RCC 7860 (cell line): ENCODE results near the gene TRIM4.
"Not testable (repeated sequence)": the region's sequence is repeated elsewhere in the genome, so short reads cannot be mapped to it uniquely, and the experiment has no call there.

Experiments used
- DNase-seq: peaks from one replicate; pipeline ENCODE4 v3.0.0-alpha.2; 2015; ENCODE audit warnings: low spot score
- FAIRE-seq: peaks from 2 replicates; lab custom pipeline; 2012; peaks lifted over from hg19 to GRCh38; lab: Jason Lieb, UNC

The TRIM4 gene

GRCh38 chr7:99920149-99920548 lies 819 bp upstream of the TRIM4 start:
- no peak for DNase-seq
- no peak for FAIRE-seq

GRCh38 chr7:99919814-99920112 lies 433 bp upstream of the TRIM4 start:
- FAIRE-seq (no peak), DNase-seq (no peak)

DNA sequence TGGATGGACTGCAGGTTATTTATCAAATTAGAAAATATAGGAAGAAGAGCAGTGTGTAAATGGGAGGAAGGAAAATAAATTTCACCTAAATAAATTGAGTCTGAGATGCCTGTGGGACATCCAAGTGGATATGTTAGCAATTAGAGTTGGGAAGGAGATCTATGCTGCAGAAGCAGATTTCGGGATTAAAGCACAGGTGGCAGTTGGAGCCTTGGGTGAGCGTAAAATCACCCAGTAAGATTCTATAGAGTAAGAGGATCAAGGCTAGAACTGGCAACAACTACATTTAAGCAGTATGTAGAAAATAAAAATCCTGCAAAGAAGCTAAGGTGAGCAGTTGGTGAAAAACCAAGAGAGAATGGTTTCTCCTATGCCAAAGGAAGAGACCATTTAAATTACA lies 8.4 kb downstream of the TRIM4 start:
- no peak for FAIRE-seq

GRCh38 chr7:99901581-99901980 lies 17.7 kb downstream of the TRIM4 start:
- no peak for DNase-seq
- no peak for FAIRE-seq

More for the DNA sequence above, 8.4 kb downstream of the TRIM4 start:
- no peak for DNase-seq

DNA sequence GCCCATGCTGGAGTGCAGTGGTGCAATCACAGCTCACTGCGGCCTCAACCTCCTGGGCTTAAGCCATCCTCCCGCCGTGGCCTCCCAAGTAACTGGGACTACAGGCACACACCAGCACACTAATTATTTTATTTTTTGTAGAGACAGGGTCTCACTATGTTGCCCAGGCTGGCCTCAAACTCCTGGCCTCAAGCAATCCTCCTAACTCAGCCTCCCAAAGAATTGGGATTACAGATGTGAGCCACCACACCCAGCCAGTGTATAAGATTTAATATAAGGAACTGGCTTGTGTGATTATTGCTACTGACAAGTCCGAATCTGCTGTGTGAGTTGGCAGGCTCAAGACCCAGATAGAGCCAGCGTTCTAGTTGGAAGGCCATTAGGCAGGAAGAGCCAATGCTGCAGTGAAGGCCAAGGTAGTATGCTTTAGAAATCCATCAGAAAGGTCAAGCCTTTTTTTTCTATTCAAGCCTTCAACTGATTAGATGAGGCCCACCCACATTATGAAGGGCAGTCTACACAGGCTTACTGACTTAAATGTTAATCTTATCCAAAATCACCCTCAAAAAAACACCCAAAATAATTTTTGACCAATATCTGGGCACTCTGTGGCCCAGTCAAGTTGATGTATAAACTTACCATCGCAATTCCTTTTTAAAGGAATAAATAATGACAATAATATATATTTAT lies 19.4 kb downstream of the TRIM4 start:
- DNase-seq, result no peak
- no peak for FAIRE-seq

GRCh38 chr7:99898836-99899235 lies 20.5 kb downstream of the TRIM4 start:
- no peak for DNase-seq
- no peak for FAIRE-seq

DNA sequence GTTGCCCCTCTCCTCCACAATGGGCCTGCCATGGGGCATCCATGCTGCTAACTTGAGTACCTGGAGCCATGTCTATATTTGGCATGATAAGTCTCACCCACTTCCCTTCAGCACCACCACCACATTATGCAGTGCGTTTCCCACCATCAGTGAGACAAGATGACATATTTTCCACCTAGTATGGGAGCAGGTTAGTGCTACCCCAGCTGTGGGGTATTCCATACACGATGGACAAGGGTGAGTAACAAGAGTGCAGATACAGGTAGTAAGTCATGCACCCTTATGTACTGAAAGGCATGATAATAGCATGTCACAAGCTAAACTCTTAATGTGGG lies 21.3 kb downstream of the TRIM4 start:
- DNase-seq, result no peak
- no peak for FAIRE-seq

DNA sequence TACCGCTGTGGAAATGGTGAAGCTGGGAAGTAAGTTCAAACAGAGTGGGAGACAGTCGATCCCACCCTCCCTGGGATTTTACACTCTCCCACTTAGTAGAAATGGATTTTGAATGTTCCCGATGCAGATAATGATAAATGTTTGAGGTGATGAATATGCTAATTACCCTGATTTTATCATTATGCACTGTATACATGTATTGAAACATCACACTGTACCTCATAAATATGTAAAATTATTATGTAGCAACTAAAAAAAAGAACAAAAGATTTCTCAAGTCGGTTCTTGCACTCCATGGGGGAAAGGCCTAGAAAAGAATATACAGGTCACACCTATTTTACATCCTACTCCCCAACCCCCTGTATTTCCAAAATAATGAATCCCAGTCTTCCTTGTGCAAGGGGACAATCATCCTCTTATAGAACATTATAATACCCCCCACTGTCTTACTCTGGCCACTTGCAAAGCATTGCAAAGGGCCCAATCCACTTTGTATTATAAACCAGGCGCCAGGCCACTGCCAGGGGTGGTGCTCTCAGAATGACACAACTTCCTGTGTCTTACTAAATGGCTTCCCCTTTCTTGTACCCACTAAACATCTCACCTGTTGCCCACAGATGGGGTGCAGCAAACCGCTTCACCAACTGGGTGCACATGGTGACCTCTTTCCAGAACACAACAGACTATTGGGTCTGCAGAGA lies 21.9 kb downstream of the TRIM4 start:
- no peak for FAIRE-seq
- DNase-seq, result no peak

GRCh38 chr7:99894738-99895137 lies 24.6 kb downstream of the TRIM4 start:
- FAIRE-seq, result no peak

GRCh38 chr7:99893280-99893679 lies 26.1 kb downstream of the TRIM4 start:
- DNase-seq, result no peak
- FAIRE-seq, result no peak

More at GRCh38 chr7:99894738-99895137, 24.6 kb downstream of the TRIM4 start:
- no peak for DNase-seq

DNA sequence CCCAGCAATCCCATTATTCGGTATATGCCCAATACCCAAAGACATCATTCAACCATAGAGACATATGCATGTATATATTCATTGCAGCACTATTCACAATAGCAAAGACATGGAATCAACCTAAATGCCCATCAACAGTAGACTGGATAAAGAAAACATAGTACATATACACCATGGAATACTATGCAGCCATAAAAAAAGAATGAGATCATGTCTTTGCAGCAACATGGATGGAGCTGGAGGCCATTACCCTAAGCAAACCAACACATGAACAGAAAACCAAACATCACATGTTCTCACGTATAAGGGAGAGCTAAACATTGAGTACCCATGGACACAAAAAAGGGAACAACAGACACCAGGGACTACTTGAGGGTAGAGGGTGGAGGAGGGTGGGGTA lies 29.0 kb downstream of the TRIM4 start:
- not testable (repeated sequence) for FAIRE-seq

DNA sequence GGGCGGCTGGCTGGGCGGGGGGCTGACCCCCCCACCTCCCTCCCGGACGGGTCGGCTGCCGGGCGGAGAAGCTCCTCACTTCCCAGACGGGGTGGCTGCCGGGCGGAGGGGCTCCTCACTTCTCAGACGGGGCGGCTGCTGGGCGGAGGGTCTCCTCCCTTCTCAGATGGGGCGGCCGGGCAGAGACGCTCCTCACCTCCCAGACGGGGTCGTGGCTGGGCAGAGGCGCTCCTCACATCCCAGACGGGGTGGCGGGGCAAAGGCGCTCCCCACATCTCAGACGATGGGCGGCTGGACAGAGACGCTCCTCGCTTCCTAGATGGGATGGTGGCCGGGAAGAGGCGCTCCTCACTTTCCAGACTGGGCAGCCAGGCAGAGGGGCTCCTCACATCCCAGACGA lies 31.0 kb downstream of the TRIM4 start:
- FAIRE-seq, result not testable (repeated sequence)

More for the DNA sequence above, 29.0 kb downstream of the TRIM4 start:
- DNase-seq, result not testable (repeated sequence)

DNA sequence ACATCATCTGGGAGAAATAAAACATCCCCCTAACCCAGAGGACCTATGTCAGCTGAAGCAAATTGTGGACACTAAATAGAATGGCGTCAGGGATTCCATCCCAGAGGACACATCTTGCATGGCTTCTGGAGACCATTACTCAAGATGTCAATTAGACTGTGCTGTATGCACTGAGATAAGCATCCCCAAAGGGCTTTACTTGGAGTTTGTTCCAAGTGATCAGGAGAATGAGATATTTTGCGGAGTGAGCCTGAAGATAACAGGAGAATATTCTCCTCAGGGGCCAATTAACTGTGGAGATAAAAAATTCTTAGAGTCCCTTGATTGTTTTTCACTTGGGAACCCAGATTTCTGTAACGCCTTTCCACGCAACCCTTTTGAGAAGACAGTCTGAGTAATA lies 38.0 kb downstream of the TRIM4 start:
- FAIRE-seq, result no peak
- no peak for DNase-seq

More for the DNA sequence above, 31.0 kb downstream of the TRIM4 start:
- not testable (repeated sequence) for DNase-seq

GRCh38 chr7:99876933-99877332 lies 42.4 kb downstream of the TRIM4 start, which contains the start of gene OR2AE1:
Gene OR2AE1 (minus strand): TSS chr7:99877033. CDS start chr7:99877033, 0 bp downstream.
- no peak for FAIRE-seq
- no peak for DNase-seq

GRCh38 chr7:99876491-99876890 lies 42.8 kb downstream of the TRIM4 start:
- DNase-seq (no peak), FAIRE-seq (no peak)

DNA sequence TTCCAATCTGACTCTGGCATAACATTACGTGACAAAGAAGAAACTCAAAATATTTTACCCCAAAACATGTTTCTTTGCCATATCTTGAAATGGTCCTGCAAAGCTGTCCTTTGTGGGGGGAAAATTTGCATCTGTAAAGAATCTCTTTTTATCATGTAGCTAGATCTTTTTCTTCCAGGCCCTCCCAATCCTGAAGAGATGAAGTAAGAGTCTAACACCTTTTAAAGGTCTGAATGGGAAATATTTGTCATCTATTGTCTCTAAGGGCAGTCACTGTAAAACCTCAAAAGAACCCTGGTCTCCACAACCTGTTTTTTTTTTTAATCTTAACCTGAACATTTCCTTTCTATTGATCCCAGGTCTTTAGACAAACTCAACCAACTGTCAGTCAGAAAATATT lies 51.1 kb downstream of the TRIM4 start:
- FAIRE-seq (no peak), DNase-seq (no peak)

- DNase-seq, result not testable (repeated sequence)
Measured at GRCh38 chr7:99867477-99867876, 51.9 kb downstream of the TRIM4 start.

DNA sequence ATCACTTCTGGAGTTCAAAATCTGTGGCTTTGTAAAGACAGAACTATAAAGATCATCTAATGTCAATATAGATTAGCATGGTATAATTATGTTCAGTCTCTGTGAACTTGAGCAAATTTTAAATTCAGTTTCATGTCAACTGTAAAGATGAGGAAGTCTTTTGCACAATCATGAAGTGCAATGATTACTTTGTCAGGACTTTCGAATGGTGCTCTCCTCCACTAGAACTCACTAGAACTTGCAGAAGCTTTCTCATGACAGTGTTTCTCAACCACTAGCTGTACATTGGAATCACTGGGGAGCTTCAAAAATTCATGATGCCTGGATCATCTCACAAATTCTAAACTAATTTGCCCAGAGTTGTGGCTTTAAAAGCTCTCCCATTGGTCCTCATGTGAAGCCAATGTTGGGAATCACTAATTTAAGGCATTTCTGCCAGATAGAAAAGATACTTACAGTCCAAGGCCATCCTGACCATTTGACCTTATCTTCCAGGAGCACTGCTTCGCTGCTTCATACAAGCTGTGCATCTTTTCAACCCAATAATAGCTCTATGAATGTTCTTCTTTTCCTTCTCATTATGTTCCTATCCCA lies 55.4 kb downstream of the TRIM4 start:
- DNase-seq (no peak), FAIRE-seq (no peak)

More at GRCh38 chr7:99867477-99867876, 51.9 kb downstream of the TRIM4 start:
- not testable (repeated sequence) for FAIRE-seq

DNA sequence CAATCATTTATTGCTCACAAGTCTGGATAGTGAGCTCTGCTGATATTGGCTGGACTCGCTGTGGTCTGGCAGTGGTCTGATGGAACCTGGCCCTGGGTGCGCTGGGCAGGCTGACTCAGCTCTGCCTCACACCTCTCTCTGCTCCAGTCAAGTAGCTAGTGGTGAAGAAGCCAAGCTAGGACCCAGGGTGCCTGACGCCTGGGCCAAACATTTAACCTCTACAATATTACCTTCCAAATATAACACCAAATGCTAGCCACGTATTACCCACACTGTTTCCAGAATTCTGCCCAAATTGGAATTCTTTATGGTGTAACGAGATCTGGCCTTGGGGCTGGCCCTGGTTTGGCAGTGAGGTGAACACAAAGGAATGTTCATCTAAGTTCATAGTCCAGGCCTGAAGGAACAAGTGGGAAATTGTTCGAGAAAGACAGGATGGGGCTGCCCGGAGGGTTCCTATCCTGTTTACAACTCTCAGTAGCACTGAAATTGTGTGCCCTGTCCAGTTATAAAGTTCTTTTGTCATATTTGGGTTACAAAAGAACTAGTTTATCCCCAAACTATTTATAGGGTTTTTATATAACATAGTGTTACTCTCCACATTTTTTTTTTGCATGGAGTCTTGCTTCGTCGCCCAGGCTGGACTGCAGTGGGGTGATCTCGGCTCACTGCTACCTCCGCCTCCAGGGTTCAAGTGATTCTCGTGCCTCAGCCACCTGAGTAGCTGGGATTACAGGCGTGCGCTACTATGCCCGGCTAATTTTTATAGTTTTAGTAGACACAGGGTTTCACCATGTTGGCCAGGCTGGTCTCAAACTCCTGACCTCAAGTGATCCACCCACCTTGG lies 58.8 kb downstream of the TRIM4 start:
- DNase-seq (peak; percentile 97), FAIRE-seq (peak; percentile 96)

DNA sequence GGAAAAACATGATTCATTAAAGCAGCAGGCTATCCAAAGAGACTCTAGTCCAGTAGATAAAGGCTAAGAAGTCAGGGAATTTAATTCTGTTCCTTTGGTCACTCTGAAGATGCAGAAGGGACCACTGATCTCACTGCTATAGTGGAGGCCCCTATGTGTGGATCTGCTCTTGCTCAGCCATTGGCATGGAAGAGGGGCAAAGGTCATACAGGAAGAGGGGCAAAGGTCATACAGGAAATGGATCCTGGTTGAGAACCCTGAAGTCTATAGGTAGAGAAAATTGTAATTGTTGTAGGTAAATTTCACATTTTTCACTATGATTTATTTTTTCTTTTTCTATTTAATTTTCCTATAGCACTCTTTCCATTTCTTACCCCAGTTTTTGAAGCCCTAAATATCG lies 64.1 kb downstream of the TRIM4 start:
- DNase-seq, result no peak
- no peak for FAIRE-seq
